ENCODE results near the gene RHOB.

The RHOB gene

DNA sequence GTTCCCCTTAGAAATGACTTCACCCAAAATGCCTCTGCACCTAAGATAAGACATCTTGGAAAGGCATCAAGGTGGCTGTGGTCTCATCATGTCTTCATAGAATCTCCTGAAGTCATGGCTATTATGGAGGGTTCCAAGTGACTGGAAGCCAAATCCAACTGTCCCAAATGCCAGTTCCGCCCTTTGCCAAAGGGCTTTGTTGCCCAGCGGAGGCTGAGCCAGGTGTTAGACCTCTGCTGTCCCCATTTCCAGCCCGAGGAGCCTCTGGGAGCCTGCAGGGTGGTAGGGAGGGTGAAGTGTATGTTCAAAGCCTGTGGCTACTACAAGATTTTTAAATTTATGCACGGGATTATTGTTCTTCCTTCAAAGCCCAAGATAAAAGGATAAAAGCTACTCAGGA is 25.7 kb downstream of the RHOB start:
- no peak for DNase-seq (ENCODE audit: low read depth in 2 of 3, low spot score in 2 of 3)

DNA sequence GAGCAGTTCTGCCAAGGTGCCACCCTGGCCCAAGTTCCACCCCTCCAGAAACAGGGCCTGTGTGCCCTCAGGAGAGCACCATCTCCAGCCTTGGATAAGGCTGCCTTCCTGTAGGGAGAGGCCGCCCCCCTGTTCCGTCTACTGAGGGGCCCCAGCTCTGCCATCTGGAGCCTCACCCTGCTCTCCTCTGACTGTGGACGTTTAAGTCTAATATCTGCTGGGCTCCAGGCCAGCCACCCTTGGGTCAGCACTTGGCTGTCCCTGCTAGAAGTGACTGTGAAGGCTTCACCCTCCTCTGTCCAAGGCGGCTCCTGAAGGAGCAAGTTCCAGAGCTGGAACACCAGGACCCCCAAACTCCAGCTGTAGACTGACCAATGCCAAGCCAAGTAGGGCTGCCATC is 26.3 kb downstream of the RHOB start:
- no peak for DNase-seq (ENCODE audit: low read depth in 2 of 3, low spot score in 2 of 3)

DNA sequence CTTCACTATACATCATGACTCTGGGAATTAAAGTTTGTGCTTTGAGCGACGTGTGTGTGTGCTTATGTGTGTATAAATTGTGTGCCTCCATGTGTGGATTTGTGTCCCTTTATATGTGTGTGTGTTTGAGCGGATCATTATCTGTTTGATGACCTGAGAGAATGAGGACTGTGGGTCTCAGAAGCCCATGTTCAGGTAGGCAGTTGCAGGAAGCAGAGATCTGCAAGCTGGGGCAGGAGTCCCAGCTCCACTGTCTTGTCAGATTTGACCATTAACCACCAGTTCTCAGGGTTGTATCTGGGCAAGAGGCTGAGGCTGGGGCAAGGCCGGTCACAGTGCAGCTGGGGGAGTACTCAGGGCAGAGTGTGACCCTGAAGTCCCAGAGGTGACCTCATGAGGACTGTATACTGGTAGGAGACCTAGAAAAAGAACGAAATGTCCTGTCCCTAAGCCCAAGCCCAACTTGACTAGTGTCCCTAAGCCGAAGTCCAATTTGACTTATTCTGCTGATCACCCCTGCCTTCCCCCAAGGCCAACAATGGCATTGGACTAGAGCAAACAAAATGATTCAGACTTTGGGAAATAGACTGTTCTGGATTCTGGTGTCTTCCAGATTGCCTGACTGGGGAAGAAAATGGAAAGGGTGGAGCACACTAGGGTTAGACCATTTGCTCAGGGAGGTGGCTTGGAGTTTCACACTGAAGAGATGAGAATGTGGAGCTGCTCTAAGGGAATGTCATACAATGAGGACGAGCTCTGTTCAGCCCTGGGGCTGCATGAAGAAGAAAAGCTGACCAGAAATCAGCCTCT is 28.1 kb downstream of the RHOB start:
- DNase-seq (ENCODE audit: low read depth in 2 of 3, low spot score in 2 of 3), result no peak

DNA sequence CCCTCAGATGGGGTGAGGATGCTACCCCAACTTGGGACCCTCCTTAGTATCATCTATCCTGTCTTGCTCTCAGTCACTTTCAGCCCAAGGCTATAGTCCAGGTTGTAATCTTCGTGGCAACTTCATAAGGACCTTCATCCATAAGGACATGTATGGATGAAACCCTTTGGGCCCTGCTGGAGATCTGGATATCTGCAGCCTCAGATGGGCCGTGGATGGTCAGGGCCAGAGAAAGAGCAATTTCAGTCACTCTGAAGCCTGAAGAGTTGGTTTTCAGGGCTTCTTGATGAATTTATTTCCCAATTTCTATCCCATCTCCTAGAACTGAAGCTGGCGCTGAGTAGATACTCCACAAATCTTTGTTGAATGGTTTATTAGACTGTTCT is 28.7 kb downstream of the RHOB start:
- DNase-seq (ENCODE audit: low read depth in 2 of 3, low spot score in 2 of 3), result no peak

DNA sequence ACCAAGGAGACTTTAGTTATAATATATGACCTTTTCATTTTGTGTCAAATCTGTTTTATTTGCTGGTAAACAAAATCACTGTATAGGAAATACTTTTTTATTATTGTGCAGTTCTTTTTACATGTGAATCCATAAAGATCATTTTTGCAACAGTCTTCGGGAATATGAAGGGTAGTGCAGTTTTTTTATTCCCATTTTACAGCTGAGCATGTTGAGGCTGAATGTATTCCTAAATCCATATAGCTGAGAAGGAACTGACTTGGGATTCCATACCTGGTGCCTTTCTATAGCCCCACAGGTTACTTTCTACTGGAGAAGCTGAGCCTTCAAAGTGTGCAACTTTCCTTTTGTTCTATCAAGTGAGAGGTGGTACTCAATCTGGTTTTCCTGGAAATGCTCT is 29.6 kb downstream of the RHOB start:
- DNase-seq (ENCODE audit: low read depth in 2 of 3, low spot score in 2 of 3), result no peak

DNA sequence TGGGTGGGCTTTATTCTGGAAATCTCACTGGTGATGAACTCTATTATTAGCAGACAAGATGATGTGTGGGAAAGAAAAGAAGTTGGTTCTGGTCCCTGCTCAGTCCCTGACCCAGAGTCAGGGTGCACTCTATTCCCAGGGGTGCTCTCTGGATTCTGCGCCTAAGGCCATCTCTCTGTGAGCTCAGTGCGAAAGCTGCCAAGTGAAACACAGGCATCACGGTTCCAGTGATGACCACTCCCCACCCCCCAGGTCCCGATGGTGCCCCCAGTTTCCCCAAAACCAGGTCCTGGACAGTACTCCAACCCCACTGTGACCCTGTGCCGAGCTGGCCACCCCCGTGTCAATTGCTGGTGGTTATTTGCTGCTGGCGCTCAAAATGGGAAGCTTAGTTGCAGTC is 30.1 kb downstream of the RHOB start:
- DNase-seq (ENCODE audit: low read depth in 2 of 3, low spot score in 2 of 3), result no peak

DNA sequence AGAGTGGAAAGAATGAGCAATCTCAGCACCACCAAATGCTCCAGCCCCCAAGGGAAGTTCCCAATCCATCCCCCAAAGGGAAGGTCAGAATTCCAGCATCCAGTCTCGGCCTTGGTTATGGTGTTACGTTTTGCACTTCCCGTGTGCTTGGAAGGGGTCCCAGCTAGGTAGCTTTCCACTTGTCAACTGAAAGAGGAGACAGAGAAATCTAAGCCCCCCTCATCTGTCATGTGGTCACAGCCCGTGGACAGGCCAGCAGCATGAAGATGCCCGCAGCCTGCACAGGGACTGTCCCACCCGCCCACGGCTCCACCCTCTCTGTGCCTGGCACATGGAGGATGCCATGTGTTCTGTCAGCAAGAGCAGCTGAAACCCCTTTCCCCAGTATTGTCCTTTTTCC is 32.1 kb downstream of the RHOB start:
- no peak for DNase-seq (ENCODE audit: low read depth in 2 of 3, low spot score in 2 of 3)

DNA sequence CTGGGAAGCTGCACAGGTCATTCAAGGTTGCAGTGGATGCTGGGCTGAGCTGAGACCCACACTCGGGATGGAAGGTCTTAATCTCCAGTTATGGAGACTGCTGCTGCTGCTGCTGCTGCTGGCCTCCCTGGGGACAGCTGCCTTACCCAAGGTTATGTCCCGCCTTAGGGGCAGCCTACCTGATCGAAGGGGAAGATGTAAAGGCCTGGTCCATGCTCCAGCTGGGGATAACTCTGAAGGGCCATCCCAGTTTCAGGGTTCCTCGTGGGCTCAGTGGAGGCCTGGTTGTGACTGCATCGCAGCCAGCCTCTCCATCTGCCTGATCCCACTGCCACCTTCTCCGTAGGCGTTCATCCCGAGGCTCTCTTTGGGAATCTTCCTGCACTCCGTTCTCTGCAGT is 33.0 kb downstream of the RHOB start:
- no peak for DNase-seq (ENCODE audit: low read depth in 2 of 3, low spot score in 2 of 3)

DNA sequence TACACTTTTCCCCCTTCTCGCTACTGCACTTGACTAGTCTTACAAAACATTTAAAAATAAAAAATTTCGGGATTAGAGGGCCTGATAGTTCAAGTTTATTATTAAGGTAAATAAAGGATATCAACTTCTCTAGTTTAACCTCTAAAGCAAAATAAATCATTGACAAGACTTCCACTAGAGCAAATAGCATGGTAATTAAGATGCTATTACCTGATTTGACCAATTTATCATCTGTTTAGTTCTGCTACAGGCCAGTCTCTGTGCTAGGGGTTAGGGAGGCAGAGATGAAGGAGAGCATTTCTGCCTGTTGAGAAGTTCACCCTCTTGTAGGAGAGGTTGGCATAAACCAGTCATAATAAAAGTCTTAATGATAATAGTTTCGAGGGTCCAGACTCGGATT is 34.0 kb downstream of the RHOB start:
- no peak for DNase-seq (ENCODE audit: low read depth in 2 of 3, low spot score in 2 of 3)

DNA sequence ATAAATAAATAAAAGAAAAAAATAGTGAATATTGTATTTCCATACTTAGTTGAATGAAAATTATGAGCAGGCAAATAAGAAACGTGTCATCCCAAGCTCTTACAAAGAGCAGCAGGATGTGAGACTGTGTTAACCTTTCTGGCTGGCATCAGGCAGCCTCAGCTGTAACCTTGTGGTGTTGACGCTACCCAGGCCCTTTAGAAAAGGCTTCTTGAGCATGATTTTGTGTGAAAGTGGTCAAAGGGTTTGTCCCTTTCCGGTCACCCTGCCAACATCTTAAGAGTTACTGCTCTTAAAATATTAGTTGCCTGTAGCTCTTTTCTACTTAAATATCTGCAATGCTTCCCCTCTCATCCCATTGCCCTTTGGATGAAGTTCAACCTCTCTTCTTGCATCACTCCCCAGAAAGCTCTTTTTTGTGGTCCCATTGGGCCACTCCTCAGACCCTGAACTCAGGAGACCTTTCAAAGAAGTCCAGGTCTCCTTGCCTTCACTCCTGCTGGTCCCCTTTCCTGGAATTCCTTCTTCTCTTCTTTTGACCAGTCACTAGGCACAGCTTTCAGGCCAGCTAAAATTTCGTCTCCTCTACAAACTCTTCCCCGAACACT is 35.0 kb downstream of the RHOB start:
- DNase-seq (ENCODE audit: low read depth in 2 of 3, low spot score in 2 of 3), result no peak

DNA sequence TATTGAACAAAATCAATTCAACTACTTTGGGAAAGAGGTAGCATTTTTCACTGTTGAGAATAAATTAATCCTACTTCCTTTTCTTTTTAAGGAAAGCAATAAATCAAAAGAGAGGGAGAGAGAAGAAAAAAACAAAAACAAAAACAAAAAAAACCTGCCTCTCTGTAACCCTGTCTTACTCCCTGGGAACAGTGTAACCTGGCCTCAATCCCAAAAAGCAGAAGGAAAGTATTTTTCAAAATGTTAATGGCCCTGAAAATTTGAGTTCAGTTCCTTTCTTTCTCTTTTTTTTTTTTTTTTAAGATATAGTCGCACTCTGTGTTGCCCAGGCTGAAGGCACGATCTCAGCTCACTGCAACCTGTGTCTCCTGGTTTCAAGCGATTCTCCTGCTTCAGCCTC is 35.9 kb downstream of the RHOB start:
- no peak for DNase-seq (ENCODE audit: low read depth in 2 of 3, low spot score in 2 of 3)

DNA sequence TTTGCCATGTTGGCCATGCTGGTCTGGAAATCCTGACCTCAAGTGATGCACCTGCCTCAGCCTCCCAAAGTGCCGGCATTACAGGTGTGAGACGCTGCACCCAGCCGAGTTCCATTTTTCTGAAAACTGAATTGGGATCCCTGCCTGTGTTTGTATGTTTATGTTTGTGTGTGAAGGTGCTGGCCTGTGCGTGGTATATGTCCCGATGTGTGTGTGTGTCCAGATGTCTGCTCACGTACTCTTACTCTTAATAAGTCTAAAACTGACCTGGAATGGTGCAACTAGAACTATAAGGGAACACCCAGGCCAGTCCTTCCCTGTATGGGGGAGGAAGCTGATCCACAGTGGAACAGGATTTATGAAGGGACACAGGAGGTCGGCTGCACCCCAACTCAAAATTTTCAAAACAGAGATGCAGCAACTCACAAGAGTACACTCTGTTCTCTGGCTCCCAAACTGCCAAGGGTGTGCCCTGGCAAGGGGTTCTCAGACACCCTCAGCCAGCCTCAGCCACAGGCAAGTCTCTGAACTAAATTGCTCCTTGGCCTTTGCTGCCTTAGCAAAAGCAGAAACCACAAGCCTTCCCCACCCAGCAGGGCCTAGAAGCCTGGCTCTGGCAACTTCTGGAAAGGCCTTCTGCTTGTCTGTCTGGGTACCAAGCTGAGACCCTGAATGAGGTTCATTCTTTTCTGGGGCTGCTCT is 36.5 kb downstream of the RHOB start:
- DNase-seq (ENCODE audit: low read depth in 2 of 3, low spot score in 2 of 3), result no peak

DNA sequence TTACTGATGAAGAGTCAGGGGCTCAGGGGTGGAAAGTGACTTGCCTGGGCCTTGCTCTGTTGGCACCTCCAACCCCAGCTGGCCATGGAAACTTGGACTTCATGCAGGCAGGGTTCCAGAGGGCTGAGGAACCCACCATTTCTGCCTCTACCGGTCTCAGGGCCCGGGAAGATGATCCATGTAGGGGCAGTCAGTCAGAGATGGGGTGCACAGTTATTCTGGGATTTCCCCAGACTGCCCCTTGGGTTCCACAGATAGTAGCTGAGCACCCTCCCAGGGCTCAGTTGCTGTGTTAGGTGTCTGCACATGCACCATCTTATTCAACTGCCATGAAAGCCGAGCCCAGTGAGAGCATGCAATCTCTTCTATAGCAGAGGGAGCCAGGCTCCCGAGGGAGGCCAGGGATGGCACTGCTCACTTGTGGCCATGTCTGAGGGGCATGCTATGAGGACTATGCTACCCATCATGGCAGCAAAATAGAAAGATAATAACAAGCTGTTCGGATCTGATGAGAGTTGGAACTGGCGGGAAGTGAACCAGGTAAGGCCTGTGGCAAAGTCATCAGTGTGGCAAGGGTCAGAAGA is 37.3 kb downstream of the RHOB start:
- no peak for DNase-seq (ENCODE audit: low read depth in 2 of 3, low spot score in 2 of 3)

DNA sequence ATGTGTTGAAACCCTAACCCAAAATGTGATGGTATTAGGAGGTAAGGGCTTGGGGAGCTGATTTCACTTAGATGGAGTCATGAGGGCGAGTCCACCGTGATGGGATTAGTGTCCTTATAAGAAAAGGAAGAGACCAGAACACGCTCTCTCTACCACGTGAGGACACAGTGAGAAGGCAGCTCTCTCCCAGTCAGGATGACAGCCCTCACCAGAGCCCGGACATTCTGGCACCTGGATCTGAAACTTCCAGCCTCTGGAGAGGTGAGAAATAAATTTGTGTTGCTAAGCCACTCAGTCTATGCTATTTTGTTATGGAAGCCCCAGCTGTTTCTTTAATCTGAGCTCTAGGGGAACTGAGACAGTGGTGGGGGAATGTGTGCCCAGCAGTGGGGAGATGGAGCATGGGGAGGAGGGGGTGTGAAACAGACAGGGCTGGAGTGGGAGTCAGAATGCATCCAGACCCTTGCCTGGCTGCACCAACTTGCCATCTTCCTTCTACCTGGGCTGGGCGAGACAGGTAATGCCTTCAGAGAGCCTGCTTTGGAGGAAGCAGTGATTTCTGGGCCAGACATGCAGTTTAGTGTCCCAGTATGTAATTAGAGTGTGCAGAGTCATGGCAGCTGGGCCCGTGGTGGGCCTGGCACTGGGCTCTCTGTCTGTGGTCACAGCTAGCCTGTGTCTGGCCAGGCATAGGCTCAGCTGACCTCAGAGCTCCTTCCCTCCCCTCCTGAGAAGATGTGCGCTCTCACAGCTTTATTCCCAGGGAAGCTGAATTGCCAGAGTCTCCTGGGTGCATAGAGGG is 38.1 kb downstream of the RHOB start:
- DNase-seq (ENCODE audit: low read depth in 2 of 3, low spot score in 2 of 3), result no peak

DNA sequence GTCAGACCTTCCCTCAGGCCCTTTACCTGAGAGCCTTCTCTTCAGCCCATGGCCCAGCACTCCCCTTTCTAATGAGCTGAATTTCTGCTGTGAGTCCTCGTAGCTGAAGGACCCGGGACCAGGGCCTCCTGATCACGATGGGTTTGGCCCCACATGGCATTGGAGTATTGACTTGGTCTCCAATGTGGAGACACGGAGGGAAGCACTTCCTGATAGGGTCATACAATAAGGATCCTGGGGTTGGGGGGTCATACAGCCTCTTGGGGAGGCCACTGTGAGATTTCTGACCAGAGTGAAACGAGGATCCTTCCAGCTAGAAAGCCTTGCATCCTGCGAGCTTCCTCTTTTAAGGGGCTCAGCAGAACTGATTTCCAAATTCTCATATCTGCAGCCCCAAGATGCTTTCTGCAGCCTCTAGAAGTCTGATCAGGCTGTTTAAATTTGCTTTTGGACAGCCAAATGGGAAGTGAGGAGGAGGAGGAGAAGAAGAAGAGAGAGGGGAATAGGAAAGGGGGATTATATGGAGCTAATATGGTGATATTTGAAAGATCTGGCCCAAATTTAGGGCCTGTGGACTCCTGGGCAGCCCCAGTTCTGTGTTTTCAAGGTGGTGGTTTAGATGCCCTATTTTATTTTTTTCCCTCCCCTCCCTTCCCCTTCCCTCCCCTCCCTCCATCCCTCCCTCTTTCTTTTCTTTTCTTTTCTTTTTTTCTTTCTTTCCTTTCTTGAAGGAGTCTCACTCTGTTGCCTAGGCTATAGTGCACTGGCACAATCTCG is 38.9 kb downstream of the RHOB start:
- DNase-seq (ENCODE audit: low read depth in 2 of 3, low spot score in 2 of 3), result no peak

DNA sequence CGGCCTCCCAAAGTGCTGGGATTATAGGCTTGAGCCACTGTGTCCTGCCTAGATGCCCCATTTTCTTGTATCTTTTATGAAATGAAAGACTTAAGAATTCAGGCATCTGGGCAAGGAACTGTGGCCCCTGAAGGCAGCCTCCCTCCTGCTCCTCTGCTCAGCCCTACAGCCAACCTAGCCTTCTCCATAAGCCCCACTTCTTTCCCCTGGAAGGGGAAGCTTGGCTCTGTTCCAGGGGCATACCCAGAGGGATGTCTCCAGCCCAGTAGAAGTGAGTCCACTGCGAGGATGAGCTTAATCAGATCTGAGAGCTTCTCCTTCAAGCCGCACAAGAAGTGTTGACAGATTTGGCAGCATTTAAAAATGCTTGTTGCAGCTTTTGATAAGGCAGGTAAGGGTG is 39.7 kb downstream of the RHOB start:
- DNase-seq (ENCODE audit: low read depth in 2 of 3, low spot score in 2 of 3), result no peak

DNA sequence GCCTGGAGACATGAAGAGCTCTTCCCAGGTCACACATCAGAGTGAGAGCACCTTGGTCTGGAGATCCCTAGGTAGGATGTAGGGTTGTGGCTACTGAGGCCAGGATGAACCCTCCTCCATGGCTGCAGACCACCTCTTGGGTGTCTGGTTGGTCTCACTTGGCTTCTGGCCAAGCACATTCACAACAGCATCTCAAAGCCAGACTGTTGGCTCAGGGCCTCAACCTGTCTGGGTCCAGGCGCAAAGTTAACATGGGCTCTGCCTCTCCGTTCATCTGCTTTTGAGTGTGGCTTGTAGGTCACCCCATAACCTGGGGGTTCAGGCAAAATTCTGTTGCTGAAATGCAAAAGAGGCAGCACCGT is 40.1 kb downstream of the RHOB start:
- DNase-seq (ENCODE audit: low read depth in 2 of 3, low spot score in 2 of 3), result no peak

DNA sequence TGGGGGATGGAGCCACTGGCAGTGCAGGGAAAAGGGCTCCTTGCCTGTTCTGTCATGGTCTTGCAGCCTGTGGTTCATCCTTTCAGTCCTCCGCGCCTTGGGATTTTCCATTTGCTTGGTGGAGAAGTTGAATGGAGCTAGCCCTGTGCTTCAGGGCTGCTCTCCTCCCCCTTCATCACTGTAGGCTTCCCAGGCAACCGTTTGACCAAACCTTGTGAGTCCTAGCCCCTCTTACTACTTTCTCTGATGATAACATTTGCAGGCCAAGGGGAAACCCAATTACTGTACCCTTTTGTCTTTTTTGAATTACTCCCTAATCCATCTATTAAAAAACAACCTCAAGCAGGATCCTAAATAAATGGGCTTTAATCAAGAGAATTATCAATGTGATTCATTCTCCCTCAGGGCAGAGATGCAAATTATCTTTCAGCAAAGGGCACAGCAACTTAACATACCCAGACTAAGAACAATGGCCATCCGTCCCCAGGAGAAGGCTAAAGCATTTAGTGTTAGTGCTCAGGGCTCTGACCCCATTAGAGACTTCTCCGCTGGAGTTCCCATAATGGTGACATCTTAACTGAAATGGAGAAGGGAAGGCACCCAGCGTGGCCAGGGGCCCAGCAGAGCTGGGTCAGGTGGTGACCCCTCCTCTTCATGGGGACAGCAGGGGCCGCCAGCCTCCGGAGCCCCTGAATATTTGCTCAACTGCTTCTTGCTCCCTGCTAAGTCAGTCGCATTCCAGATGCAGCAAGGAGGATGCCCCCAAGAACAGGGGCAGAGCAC is 40.7 kb downstream of the RHOB start:
- no peak for DNase-seq (ENCODE audit: low read depth in 2 of 3, low spot score in 2 of 3)

DNA sequence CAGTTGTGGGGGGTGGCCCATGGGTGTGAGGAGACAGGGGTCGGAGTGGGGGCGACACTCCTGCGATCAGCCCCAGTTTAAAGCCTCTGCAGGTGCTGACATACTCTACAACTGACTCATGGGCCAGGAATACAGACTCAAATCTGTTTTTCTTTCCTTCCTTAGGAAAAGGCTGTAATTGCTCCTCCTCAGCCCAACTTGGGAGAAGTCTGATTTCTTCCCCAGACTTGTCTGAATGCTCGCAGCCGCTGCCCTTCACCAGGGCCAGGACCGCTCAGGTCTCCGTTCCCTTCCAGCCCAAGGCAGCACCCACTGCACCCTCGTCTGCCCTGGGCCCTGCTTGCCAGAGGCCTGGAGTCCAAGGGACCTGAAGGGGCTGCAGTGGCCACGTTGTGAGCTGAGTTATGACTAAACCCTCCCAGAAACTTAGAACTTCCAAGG is 41.3 kb downstream of the RHOB start:
- no peak for DNase-seq (ENCODE audit: low read depth in 2 of 3, low spot score in 2 of 3)

DNA sequence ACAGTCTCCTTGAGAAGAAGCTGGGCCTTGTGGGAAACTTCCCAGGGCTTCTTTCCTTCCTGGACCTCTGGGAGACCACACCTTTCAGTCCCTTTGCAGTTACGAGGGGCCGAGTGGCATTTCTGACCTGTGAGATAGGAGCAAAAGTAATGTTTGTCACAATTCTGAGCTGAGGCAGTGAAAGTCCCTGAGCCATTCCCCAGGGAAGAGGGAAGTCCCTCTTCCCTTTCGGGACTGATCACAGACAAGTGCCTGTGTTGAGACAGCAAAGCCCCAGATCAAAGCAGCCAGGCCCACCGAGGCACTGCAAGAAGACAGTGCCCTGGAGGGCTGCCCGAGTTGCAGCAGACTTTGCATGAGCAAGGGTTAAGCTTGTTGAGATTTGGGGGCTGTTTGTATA is 41.9 kb downstream of the RHOB start:
- no peak for DNase-seq (ENCODE audit: low read depth in 2 of 3, low spot score in 2 of 3)
